ENCODE measurements around the gene MEI4.
"Not testable (repeated sequence)": the region's sequence is repeated elsewhere in the genome, so short reads cannot be mapped to it uniquely, and the experiment has no call there.

The MEI4 gene, protein sequence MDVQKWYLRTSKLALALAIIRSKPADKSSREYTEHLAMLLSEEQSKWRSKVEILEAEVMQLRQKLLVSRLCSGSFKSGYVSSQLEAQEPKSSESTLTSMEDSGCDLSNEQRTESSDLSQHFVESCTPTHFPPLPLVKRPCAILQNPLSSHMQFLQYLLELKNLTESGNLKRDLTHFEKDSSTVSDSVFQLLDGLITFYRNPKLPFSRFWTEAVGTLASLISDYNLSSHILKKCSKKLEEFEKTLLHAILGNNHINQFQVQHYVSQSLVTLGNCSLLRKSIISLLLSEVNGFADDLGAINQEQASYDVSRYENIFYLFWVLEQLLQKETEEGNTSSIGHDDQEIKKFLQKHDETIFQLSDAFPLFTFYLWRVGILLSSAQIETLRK

DNA sequence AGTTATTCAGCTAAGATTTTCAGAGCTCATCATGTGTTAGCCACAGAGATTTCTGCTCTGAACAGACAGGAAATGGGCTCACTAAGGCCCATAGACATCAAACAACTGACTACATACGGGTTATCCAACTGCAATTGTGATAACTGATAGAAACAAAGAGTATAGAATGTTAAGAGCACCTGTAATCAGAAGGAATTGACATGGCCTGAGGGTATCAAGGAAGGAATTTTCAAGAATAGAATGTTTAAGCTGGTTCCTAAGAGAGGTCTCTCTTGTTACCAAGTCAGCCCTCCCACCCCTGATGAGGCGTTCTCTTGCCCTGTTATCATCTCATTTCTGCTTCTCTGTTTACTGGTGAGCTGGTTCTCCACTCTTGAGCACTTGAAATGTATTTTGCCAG lies at the start of gene MEI4:
TSS of gene MEI4 (plus strand) at position 301 of the 400 bp plus-strand sequence. CDS start 37,633 bp downstream, outside the sequence.
- DNase-seq: no peak

DNA sequence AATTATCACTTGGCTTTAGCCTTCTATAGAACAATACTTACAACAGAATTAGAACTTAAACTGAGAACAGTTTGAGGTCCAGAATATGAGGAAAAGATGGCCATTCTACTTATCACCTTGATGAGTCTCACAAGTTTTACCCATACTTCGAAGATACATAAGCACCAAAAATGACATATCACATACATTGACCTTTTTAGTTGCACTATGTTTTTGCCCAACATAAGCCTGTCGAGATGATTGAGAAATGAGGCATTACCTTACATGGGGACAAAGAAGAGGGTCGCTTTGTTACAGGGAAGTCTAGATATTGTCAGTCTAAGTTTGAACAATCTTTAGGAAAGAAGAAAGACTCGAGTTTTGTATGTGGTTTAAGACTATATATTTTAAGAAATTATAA lies 48.4 kb upstream of the MEI4 start:
- no peak for DNase-seq

DNA sequence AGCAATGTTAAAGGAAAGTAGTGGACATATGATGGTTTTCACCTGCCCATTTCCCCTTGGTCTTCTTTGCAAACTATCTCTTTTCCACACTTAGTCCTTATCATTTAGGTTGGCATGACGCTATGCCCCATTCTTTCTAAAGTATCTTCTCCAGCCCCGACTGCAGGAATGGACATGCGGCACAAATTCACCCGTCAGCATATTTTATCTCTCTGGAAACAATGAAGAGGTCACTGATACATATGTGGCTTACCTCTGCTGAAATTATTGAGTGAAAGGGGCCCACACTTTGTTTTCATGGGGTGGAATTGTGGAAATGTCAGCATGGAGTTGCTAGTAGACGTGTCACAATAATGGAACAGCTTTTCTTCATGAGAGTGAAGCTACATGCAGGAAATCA lies 45.8 kb upstream of the MEI4 start:
- no peak for DNase-seq

DNA sequence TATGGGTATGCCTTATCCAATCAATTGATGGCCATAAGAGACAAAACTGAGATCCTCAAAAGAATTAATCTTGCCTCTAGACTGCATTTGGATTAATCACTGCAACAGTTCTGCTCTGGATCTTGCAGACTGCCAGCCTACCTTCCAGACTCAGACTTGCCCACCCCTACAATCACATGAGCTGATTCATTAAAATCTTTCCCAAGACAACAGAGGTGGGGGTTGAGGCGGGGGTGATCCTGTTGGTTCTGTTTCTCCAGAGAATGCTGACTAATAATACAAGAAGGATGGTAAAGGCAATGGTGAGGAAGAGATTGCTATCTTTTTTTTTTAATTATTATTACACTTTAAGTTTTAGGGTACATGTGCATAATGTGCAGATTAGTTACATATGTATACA lies 43.7 kb upstream of the MEI4 start:
- DNase-seq: no peak

DNA sequence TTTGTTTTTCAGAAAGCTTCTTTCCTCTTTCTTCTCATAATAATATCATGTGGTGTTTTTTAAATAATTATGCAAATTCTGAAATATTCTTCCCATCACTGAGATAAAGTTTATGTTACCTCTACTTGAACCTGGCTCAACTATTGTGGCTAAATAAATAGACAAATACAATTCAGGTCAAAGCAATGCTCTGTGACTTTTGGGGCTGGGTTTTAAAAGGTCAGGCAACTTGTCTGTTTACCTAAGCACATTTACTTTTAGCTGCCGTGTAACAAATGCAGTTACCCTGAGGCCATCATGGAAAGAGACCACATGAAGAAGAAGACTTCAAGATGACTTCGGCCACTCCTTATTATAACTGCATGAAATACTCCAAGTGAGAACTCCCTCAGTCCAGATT lies 33.7 kb upstream of the MEI4 start:
- DNase-seq: no peak

DNA sequence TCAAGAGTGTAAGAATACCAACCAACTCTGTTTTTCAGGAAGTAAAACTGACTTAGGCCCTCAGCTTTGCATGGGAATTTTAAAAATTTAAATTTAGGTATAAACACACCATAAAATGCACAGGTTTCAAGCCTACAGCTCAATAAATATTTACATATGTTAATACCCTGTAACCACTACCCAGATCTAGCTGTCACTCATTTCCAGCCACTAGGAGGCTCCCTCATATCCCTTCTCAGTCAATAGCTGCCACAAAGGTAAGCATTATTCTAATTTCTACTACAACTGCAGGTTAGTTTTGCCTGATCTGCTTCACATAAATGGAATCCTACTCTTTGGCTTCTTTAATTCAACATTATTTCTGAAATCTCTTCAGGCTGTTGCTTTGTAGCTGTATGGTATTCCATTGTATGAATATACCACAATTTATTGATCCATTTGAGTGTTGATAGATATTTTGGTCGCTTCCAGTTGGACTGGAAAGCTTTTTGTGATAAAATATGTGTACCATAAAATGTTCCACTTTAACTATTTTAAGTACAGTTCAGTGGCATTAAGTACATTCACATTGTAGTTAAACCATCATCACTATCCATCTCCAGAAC lies 32.5 kb upstream of the MEI4 start:
- peak; percentile 42 for DNase-seq

DNA sequence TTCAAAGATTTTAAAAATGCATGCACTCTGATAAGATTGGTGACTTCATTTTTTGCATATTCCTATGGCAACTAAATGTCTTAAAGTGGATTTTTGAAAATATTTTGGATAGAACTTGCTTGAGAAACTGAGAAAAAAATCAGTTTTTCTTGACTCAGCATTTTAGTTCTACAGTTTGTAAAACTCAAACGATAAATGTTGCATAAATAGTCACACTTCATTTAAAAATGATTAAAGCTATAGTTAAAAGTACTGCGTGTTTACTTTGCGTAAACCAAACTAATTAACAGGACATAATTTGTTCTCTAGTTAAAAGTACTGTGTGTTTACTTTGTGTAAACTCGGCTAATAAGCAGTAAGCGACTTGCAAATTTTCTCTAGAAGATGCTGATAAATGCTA lies 28.3 kb upstream of the MEI4 start:
- DNase-seq: no peak

DNA sequence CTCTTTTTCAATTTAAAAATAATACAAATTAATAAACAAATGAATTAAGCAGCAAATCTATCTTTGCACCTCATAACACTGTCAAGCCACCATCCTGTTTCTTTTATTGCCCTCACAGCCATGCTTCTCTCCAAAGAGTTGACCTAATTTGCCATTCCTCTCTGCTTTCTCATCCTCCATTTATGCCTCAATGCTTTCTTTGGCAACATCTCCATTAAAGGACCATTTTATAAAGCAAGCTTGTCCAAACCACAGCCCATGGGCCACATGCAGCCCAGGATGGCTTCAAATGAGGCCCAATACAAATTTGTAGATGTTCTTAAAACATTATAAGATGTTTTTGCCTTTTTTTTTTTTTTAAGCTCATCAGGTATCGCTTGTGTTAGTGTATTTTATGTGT lies 26.4 kb upstream of the MEI4 start:
- no peak for DNase-seq

DNA sequence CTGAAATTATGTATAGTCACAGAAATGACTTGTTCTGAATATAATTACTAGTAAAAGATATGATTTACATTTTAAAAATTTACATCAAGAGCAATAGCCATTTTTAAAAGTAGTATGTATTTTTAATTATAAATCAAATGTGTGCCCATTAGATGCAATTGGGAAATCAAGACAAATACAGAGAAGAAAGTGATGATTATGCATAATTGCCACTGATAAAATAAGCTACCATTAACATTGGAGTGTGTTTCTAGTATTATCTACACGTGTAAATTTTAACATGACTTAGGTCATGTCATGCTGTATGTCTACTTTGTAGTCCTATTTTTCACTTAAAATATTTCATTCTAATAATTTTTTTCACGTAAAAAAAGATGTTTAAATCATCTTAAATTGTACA lies 22.8 kb upstream of the MEI4 start:
- no peak for DNase-seq

DNA sequence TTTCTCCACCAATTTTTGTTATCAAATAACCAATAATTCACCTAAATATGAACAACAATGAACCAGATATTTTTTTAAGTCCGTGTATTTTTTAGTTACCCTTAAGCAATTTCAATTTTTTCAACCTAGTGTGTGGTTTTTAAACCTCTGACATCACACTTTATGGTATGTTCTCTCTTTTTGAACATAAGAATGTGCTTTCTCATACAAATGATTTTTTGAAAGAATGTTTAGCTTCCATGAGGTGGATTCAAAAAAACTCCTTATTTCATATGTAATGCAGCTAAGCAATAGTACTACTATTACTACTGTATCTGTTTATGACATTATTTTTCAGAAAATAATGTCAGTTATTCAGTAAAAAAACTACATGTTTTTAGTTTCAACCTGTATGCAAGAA lies 19.4 kb upstream of the MEI4 start:
- DNase-seq: no peak

DNA sequence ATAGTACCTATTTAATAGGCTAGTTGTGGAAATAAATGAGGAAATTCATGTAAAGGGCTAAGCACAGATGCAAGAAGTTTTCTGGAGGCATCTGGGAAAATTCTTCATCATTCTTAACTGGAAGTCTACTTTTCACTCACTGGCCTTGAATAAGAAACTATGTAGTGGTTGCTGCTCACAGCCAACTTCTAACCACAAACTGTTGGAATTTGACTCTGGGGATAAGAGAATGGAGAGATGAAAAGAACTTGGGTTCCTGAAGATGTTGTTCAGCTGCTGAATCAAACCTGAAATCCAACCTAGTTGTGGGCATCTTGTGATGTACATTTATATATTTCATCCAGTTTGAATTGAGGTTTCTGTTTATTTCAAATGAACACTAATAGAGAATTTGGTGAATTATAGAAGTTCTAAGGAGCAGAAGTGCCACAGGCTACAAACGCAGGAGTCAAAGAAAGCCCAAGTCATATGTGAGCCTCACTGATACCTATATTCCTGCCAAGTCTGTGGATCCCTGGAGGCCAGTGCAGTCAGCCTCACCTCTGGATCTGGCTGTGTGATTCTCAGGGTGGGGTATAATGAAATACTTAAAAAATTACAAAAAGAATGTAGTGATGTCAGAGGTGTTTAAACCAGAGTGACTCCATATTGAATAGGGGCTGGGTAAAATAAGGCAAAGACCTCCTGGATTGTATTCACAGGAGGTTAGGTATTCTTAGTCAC lies 18.7 kb upstream of the MEI4 start:
- DNase-seq: no peak

DNA sequence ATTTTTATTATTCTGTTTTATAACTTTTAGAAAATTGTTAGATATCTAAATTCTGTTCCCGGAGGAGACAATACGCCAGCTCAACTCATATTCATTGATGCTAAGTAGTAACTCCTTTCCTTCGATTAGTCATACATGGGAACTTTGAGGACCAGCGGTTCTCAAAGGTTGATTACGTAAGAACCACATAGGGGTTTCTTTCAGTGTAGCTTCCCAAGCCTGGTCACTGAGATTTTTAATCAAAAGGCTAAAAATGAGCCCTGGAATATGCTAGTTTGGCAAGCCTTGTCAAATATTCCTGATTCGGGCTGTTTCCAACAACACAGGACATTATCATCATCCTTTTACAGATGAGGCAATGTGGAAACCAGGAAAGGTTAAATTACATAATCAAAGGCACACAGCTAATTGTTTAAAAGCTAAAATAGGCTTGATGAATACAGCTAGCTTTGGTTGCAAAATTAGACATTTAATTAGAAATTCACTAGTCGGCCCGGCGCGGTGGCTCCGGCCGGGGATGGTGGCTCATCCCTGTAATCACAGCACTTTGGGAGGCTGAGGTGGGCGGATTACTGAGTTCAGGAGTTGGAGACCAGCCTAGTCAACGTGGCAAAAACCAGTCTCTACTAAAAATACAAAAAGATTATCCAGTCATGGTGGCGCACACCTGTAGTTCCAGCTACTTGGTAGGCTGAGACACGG lies 14.6 kb upstream of the MEI4 start:
- DNase-seq: no peak

DNA sequence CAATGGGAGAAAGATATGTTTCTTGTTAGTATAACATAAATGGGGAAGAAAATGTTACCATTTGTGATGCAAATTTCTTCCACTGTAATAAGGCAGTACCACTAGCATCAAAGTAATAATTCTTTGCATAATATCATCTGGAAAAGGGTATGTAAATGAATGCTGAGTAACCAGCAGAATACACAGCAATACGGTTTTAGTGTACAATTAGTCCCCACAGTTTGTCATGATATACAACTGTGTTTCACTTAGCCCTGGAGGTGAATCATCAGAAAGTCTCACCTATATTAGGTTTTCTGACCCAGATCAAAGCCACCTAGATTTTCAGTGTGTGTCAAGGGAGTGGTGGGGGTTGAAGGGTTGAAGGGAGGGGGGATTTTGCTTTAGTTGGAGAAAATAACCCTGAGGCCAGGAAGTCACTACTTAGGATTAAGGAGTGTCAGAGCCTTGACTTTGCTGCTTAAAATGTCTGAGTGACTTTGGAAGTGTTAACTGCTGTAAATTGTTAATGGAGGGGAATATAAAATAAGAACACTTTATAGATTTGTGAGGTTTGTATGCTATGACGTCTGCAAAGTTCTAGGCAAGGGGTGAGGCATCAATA lies 8.6 kb upstream of the MEI4 start:
- no peak for DNase-seq

DNA sequence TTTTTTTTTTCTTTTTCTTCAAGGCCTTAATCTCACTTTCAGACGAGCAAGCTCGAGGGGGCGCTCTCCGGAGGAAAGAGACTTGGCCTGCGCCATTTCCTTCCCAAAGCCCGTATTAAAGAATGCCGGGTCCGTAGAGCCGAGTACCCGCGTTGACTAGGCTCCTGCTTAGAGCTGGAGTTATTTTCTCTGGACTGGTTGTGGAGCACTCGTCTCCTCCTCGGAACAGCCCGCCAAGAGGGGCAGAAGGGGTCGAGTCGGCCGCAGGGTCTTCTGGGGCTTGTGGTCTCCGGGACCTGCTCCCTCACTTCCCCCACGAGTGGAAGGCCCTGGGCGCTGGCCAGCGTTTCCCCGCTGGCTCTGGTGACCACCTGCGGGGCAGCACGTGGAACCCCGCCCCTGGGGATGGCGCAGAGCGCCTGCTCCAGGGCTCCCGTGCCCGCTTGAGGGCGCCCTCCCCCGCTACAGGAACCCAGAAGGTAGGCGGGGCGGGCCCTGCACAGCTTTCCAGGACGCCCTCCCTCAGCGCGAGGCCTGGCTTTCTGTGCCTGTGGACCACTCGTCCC lies 2.7 kb upstream of the MEI4 start:
- peak; percentile 90 for DNase-seq

DNA sequence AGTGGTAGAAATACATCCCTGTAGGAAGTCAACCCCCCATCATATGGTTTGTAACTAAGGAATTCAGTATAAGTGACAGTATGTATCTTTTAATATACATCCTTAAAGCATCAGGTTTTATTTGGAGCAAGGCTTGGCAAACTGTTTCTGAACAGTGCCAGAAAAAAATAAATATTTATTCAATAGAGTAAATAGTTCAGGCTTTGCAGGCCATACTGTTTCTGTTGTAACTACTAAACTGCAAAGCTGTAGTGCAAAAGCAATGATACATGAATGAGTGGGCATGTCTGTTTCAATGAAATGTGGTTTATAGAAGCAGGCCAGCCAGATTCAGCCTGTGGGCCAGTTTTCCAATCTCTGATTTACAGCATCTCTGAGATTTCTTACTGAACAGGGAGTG lies 977 bp downstream of the MEI4 start:
- peak; percentile 35 for DNase-seq

DNA sequence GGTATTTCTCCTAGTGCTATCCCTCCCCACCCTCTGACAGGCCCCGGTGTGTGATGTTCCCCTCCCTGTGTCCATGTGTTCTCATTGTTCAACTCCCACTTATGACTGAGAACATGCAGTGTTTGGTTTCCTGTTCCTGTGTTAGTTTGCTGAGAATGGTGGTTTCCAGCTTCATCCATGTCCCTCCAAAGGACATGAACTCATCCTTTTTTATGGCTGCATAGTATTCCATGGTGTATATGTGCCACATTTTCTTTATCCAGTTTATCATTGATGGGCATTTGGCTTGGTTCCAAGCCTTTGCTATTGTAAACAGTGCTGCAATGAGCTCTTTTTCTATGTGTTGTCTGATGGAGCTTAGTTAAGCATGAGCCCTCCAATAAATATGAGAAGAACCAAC lies 2.2 kb downstream of the MEI4 start:
- not testable (repeated sequence) for DNase-seq

DNA sequence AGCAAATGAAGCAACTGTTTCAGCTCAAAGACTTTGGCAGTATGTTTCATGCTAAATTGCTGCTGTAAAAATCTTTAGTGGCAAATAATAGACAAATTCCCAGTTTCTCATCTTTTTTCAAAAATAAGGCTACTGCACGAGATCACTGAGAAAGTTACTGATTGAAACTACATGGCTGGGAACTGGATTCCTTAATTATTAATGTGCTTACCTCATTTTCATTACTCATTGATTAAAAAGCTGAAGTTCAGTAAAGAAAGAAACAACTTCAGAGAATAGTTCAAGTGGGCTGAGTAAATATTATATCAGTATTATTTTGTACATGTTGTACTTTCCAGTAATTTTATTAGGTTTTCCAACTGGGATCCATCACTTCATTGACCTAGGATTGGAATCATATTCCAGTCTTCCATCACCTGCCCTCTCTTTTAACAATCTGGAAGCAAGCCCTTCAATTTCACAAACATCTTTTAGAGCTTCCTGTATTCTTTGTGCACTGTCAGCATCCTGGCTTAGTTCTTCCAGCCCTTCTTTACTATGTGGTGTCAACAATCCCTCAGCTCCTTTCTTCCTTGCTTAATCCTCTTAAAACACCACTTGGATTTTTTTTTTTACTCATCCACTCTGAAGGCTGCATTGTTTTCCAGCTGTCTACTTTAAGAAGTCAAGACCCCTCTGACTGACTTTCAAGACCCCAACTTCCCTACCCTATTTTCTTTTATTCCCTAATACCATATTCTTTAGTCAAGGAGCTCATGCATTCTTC lies 4.3 kb downstream of the MEI4 start:
- DNase-seq: no peak

DNA sequence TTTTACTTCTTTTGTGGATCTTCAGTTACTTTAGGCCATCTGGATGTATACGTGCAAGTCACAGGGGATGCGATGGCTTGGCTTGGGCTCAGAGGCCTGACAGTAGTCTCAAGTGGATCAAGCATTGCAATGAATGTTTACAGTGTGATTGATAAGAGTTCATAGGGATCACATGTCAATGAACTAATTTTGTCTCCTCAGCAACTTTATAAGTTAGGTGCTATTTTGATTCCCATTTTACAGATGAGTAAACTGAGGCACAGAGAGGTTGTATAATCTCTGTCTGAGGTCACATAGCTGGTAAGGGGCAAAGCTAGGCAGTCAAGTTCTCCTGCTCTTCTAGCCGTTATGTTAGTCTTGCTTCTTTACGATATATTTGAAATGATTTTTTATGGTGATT lies 13.5 kb downstream of the MEI4 start:
- no peak for DNase-seq

DNA sequence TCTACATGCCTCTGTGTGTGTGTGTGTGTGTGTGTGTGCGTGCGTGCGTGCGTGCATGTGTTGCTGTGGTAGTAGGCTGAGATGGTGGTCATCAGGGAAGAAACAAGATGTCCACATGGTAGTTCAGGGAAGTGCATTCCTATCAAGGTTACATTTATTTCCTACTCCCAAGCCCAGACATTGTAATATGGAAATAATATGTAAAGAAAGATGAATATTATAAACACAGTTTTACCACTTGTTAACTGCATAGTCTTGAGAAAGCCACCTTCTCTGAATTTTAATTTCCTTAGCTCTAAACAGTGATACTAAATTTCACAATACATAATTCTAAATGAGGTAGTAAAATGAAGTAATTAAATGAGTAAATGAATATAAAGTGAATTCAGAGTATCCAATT lies 14.0 kb downstream of the MEI4 start:
- no peak for DNase-seq

DNA sequence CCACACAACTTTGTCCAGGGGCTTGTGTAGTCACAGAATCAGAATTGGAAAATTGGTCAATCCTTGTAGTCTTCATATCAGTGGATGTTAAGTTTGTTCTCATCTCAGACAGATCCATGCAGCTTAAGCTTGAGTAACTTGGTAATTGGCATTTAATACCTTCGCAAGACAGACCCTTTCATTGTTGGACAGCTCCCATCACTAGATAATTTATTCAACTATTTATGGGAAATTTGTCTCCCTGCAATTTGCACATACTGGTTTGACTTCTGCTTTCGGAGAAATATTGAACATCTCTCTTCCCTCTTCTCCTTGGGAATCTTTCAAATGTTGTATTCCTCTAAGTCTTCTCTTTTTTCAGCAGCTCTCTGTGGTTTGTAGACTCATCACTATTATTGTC lies 17.1 kb downstream of the MEI4 start:
- no peak for DNase-seq

DNA sequence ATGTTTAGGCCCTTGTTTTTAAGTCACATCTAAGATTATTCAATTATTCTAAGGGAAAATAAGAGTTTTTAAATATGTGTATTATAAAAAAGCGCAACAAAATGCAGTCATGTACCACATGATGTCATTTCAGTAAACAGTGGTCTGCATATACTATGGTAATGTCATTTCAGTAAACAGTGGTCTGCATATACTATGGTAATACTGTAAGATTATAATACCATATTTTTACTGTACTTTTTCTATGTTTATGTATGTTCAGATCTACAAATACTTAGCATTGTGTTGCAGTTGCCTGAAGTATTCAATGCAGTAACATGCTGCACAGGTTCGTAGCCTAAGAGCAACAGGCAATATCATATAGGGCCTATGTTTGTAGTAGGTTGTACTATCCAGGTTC lies 21.4 kb downstream of the MEI4 start:
- DNase-seq: no peak

DNA sequence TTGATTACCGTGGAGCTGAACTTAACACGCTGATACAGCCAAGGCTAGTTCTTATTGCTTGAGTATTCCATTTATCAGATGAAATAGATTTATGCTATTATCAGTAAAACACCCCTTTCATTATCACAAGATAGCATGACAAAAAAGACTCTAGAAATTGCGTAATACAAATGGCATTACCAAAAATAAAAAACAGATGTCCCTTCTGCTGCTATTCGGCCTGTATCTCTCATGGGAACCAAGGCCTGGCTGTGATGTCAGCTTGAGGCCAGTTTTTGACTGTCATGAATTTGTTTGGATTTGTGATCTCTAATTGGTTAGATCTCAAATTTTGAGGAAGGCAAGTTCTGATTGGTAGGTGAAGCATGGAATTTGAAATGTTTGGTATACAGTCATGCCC lies 25.2 kb downstream of the MEI4 start:
- no peak for DNase-seq
